HG03521 (cell line): Measurements from ENCODE around the gene SRP9.
"Not testable (repeated sequence)": the region's sequence is repeated elsewhere in the genome, so short reads cannot be mapped to it uniquely, and the experiment has no call there.

ENCODE experiments used
- ATAC-seq: cut with Tn5 transposase; IDR thresholded peaks from one replicate; pipeline ENCODE4 v1.9.1; 2021; ENCODE audit warnings: mild to moderate bottlenecking, moderate library complexity; ENCODE audit not compliant: unreplicated experiment

The SRP9 gene

DNA sequence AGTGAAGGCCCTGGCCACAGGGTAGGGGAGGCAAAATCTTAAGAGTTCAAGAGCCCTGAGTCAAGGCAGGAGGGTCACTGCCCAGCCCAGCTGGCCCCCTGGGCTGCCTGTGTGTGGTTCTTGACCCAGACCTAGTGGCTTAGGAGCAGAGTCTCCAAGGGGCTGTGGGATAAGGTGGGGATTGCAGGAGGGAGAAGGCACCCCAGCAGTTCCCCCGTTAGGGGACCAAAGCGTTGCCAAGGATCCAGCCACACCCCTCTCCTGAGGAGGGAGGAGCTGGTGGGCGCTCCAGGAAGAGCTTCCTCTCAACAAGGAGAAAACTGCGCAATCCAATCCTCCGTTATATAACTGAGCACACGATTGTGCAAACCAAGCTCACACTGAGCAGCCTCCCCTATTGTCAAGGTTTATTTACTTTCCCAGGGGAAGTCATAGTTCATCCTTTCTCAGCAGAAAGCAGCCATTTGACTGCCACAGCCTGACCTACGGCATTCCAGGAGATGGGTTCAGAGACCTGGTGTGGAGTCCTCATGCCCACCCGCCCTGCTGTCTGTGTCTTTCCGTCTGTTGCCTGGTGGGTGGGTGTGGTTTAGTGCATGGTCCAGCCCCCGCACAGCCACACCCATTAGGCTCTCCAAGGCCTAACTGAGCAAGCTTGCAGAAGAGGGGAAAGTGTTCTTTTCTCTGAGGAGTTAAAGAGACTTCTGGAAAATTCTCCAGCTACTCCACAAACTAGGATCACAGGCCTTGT is 35.8 kb downstream of the SRP9 start:
- ATAC-seq: no peak

GRCh38 chr1:225814381-225814780 is 36.8 kb downstream of the SRP9 start:
- ATAC-seq: no peak

GRCh38 chr1:225815090-225815489 is 37.5 kb downstream of the SRP9 start:
- not testable (repeated sequence) for ATAC-seq

DNA sequence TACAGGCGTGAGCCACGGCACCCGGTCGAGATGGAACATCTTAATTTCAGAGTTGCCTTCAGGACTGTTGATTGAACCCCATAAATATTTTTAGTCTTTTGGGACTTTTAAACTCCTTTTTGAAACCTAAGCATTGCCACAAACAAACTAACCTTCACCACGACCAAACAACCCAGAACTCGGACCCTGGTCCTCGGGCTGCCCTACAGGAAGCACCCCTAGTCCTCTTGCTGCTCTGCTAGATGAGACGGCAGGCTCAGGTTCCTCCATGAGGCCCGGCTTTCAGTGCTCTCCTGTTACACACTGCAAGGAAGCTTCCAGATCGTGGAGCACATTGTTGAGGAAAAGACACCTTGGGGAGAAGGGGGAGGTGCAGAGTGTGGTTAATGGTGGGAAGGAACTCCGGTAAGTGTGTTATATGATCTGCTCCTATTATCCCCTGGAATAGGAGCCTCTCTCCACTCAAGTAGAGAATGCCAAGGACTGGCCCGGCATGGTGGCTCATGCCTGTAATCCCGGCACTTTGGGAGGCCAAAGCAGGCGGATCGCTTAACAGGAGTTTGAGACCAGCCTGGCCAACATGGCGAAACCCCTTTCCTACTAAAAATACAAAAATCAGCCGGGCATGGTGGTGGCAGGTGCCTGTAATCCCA is 38.0 kb downstream of the SRP9 start:
- no peak for ATAC-seq

DNA sequence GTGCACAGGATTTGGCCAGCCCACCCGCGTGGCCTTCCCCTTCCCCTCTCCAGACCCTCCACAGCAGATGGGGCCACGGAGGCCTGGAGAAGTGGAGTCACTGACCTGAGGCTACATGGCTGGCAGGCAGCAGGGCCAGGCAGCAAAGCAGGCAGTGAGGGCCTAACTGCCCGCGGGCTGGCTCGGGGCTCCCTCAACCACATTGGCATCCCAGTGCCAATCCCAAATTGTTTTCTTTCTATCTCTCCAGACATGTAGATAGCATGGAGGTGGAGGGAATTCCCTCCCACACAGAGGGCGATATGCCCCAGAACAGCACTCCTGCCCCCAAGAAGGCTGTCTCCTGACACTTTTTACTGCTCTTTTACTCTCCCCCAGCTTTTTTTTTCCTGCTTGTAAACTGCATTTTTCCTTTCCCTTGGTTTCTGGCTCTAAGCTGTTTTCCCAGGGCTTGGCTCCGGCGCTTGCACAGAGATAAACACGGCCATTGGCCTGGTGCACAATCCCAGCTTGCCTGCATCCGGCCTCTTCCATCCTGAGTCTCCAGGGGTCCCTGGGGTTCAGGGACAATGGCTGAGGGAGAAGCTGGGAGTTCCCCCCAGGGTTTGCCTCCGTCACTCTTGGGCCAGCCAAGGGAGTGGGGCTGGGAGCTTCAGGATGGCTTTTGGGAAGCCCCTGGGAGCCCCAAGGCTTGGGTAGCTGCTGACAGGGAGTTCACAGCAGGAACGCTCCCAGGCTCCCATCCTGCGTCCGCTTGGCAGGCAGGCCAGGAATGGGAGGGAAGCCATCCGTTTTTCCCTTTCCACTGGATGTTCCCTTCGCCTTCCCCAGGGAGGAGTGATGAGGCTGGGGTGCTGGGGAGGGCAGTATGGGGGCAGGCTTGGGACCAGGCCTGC is 39.3 kb downstream of the SRP9 start:
- ATAC-seq: no peak

DNA sequence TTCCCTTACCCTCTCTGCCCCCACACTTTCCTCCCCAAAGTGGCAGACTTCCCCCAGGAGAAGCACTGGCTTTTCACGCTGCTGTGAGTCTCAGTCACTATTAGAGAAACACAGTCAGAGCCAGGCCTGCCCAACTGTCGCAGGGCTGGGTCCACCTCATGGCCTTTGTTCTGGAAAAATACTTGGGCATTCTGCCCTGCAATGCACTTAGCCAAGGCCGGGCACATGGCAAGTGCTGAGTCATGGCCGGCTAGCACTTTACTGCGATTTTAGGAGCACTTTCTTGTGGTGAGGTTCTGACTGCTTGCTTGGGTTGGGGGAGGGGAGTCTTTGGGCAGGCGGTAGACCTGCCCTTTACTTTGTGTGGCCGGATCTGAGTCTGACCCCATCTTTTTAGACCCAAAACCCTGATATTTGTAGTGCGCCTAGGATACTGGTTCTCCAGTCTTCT is 40.0 kb downstream of the SRP9 start:
- no peak for ATAC-seq

- ATAC-seq: no peak
These were observed 40.6 kb downstream of the SRP9 start for GRCh38 chr1:225818229-225818628.

DNA sequence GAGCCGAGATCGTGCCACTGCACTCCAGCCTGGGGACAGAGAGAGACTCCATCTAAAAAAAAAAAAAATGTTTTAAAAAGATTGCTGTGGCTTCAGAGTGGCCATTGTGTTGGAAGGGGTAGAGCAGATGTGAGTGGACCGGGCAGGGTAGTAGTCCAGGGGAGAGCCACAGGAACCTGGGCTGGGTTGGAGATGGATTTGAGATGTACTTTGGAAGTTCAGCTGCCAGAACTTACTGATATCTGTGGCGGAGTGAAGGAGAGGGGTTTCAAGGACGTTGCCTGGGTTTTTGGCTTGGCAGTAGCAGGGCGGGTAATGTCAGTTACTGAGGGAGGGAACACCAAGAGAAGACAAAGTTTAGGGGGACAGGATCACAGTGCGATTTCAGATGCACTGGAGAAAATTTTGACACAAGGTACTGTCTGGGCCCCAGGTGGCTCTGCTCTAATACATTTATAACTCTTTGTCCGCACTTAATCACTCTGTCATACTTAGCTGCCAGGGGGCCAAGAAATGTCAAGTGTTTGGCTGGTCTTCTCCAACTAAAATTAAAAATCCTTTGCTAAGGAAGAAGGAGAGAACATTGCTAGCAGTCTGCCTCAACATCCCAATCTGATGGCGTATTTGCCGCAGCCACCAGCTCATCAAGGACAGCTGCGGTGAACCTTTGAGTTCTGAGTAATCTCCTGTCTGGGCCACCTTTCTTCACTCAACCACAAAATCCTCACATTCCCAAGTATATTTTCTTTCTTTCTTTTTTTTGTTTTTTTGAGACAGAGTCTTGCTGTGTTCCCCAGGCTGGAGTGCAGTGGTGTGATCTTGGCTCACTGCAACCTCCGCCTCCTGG is 41.9 kb downstream of the SRP9 start:
- ATAC-seq: no peak

GRCh38 chr1:225820522-225821120 is 43.0 kb downstream of the SRP9 start:
- no peak for ATAC-seq

- no peak for ATAC-seq
These were observed 45.2 kb downstream of the SRP9 start for GRCh38 chr1:225822655-225823403.

DNA sequence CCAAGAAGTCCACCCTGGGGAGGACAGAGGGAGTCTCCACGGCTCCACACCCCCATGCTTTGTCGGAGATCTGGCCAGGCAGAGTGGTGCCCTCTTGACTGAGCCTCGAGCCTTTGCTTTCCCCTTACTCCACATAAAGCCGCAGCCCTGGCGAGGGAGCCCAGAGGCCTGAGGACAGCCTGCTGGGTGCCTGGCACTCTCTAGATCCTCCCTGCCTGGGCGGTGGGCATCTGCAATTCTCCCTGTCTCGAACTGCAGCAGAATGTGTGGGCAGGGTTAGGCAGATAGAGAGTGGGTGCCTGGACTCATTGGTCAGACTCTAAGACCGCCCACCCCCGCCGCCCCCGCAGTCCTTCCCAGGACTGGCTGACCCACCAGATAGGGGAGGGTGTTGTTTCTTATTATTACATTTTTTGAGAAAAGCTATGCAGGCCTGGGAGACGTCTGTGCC is 46.2 kb downstream of the SRP9 start:
- ATAC-seq: no peak

GRCh38 chr1:225824533-225824941 is 46.9 kb downstream of the SRP9 start:
- ATAC-seq: no peak

GRCh38 chr1:225825078-225825477 is 47.5 kb downstream of the SRP9 start:
- ATAC-seq: no peak

DNA sequence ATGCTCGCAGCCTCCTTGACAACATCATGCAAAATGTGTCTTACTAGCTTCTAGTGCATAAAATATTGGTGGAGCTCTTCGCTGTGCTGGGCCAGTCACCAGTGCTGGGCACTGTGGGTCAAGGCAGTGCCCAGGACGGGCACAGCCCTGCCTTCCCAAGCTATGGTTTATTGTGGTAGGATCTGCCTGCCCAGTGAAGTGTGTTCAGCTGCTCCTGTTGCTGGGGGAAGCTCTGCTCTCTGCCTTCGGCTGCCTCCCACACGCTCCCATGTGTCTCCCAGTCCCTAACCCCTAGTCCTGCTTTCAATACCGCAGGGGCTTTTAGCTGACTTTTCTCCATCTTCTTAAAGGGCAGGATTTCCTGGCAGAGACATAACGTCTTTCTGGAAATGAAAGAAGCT is 48.0 kb downstream of the SRP9 start:
- no peak for ATAC-seq

- no peak for ATAC-seq
These were observed 49.5 kb downstream of the SRP9 start for GRCh38 chr1:225827076-225827475.

DNA sequence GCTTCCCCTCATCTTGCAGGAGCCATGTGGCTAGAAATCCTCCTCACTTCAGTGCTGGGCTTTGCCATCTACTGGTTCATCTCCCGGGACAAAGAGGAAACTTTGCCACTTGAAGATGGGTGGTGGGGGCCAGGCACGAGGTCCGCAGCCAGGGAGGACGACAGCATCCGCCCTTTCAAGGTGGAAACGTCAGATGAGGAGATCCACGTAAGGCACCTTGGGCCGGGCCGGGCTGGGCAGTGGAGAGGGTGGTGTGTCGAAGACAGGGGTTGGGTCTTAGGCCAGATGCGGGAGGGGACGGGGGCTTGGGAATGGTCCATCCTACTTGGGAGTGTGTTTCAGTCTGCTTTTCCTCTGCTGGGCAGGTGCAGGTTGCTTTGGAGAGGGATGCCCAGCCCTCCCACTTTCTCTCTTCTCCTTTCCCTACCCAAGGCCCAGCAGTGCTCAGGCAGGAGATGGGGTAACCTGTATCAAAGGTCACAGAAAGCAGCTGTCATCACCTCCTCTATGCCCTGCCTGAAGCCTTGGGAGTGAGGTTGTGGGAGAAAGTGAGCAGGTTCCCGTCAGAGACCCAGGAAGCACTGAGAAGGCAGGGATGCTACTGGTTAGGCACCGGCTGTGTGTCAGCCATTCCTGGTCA is 51.2 kb downstream of the SRP9 start:
- no peak for ATAC-seq

GRCh38 chr1:225830841-225831240 is 53.2 kb downstream of the SRP9 start:
- ATAC-seq: no peak

DNA sequence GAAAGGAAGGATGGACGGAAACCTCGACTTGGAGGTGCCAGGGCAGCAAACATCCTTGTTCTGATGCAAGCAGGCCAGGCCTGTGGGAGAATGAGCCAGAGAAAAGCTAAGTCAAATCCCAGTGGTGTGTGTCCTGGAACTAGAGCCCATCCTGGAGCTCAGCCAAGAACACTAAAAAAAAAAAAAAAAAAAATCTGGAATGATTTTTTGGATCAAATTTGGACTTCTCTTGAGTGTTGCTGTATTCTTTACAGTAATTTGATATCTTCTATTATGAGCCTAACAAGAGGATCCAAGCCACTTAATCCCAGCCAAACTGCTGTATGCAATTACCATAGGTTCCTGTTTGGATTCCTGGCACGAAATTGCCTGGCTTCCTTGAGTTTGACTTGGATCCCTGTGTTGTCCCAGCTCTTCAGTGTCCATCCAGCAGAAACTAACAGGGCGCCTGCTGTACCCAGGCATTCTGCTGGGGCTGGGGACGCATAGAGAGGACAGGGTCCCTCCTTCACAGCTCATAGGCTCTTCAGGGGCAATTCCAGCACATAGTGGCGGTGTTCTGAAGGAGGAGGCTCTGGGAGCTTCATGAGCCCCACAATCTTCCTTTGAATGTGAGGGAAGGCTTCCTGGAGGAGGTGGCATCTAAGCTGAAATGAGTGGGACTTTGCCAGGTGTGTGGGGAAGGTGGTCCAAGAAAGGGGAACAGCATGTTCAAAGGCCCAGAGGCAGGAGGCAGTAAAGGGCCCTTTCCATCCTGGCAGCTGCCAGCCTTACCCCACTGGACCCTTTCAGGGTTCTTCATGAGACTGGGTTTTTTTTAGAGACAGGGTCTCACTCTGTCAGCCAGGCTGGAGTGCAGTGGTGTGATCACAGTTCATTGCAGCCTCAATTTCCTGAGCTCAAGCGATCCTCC is 57.0 kb downstream of the SRP9 start:
- ATAC-seq: no peak
